Fibroblast of lung (primary cell): ENCODE measurements around the gene BAG1. TPM values are rescaled to one million over a fixed set of nuclear protein-coding genes. Genes with fewer than 3 reads are reported as not detected.

Source experiments
- DNase-seq, 2 donors: peaks; one replicate each; pipeline versions ENCODE4 v3.0.0 to v3.0.0-alpha.2; 2010; ENCODE audit warnings: low read depth in 2 of 2
- H2AFZ ChIP-seq: 2 replicates; pipeline ENCODE4 v1.5.1; 2012; ENCODE audit warnings: low read length, control low read depth, inconsistent platforms
- H3K27ac ChIP-seq: 2 replicates; pipeline ENCODE4 v1.5.1; 2011; ENCODE audit warnings: low read length, control low read depth; ENCODE audit not compliant: insufficient read depth
- H3K27me3 ChIP-seq: 2 replicates; pipeline ENCODE4 v1.5.1; 2011; ENCODE audit warnings: mild to moderate bottlenecking, low read length; ENCODE audit not compliant: control insufficient read depth, insufficient read depth
- H3K36me3 ChIP-seq: 2 replicates; pipeline ENCODE4 v1.5.1; 2011; ENCODE audit warnings: low read length; ENCODE audit not compliant: control insufficient read depth, insufficient read depth
- H3K4me1 ChIP-seq: 2 replicates; pipeline ENCODE4 v1.5.1; 2011; ENCODE audit warnings: low read length; ENCODE audit not compliant: control insufficient read depth, insufficient read depth; ENCODE audit errors: extremely low read depth
- H3K4me2 ChIP-seq: 2 replicates; pipeline ENCODE4 v1.5.1; 2011; ENCODE audit warnings: low read length, control low read depth; ENCODE audit not compliant: insufficient read depth; ENCODE audit errors: extremely low read depth
- H3K4me3 ChIP-seq, 4 experiments: fragments of 200-600 bp in 1 of 4; sonication (generic) in 1 of 4; replicated peaks in 1 of 4; 2 replicates each; pipeline ENCODE4 v1.5.1; 2011 to 2016; ENCODE audit warnings: low read length in 4 of 4, low read depth in 3 of 4, mild to moderate bottlenecking in 3 of 4, control low read depth in 2 of 4, inconsistent platforms in 1 of 4, mixed read lengths in 1 of 4; ENCODE audit not compliant: insufficient read depth in 1 of 4; ENCODE audit errors: control extremely low read depth in 1 of 4
- H3K79me2 ChIP-seq: 2 replicates; pipeline ENCODE4 v1.5.1; 2012; ENCODE audit warnings: mild to moderate bottlenecking, low read length, inconsistent platforms; ENCODE audit not compliant: control insufficient read depth, insufficient read depth
- H3K9ac ChIP-seq: 2 replicates; pipeline ENCODE4 v1.5.1; 2011; ENCODE audit warnings: mild to moderate bottlenecking, low read length, control low read depth; ENCODE audit not compliant: insufficient read depth
- H3K9me3 ChIP-seq: 2 replicates; pipeline ENCODE4 v1.5.1; 2012; ENCODE audit warnings: low read depth, low read length; ENCODE audit not compliant: control insufficient read depth, insufficient read depth
- H4K20me1 ChIP-seq: 2 replicates; pipeline ENCODE4 v1.5.1; 2011; ENCODE audit warnings: low read length; ENCODE audit not compliant: control insufficient read depth, insufficient read depth; ENCODE audit errors: extremely low read depth
- CTCF ChIP-seq, 2 donors: IDR thresholded peaks in 1 of 2; conservative IDR thresholded peaks in 1 of 2; 1 replicate in 1 of 2; 2 replicates in 1 of 2; pipeline ENCODE4 v1.5.1; 2011 to 2012; ENCODE audit warnings: low read length in 2 of 2, control low read depth in 1 of 2, inconsistent platforms in 1 of 2, low read depth in 1 of 2, mild to moderate bottlenecking in 1 of 2
- EZH2 ChIP-seq: IDR thresholded peaks from 2 replicates; pipeline ENCODE4 v1.5.1; 2012; ENCODE audit warnings: low read length, control low read depth, mild to moderate bottlenecking; ENCODE audit errors: missing control alignments
- polyA plus RNA-seq, 2 donors: library from polyadenylated mRNA; depleted of rRNA in 1 of 2; stranded (reverse) in 1 of 2; unstranded in 1 of 2; fragments of >200 nt; gene quantifications; 2 replicates each; pipeline ENCODE4 v1.2.1, GENCODE V29; 2011 to 2012; ENCODE audit warnings: missing spikeins in 1 of 2
- total RNA-seq: library from RNA; depleted of rRNA; stranded (reverse); fragments of >200 nt; gene quantifications from 2 replicates; pipeline ENCODE4 v1.2.1, GENCODE V29; 2014

BAG1 gene
- total and polyA plus RNA-seq, 2 donors (not counting 1 experiment from before 2014, with no cell fraction given) = 19.2 to 30.4 TPM

- no peak for DNase-seq
Observed at GRCh38 chr9:33309903-33310302, 45.4 kb upstream of the BAG1 start.

GRCh38 chr9:33307067-33307466 is 42.6 kb upstream of the BAG1 start:
- H2AFZ ChIP-seq = no peak overlapping the region
- no peaks in the 10 kb centered on the region for H3K9me3 ChIP-seq
- peaks cover 21% of the 10 kb centered on the region for H3K36me3 ChIP-seq
- H3K27ac ChIP-seq = no peak overlapping the region
- no peak overlapping the region for H3K4me3 ChIP-seq
- peaks cover 2% of the 10 kb centered on the region for H3K79me2 ChIP-seq
- no peak overlapping the region for H3K4me2 ChIP-seq
- H3K27me3 ChIP-seq = no peaks in the 10 kb centered on the region
- H3K4me1 ChIP-seq = no peaks in the 10 kb centered on the region
- TF ChIP-seq CTCF (conservative IDR thresholded peaks at IDR 0.05 in 1 of 2, IDR thresholded peaks at IDR 0.05 in 1 of 2; ENCODE audit: low read depth in 1 of 2, low read length in 2 of 2) (no peak), EZH2 (no peak)
- no peaks in the 10 kb centered on the region for H4K20me1 ChIP-seq
- H3K9ac ChIP-seq = no peak overlapping the region
- DNase-seq = peak in 1 of 2 donors; percentile 73

More at GRCh38 chr9:33309903-33310302, 45.4 kb upstream of the BAG1 start:
- Histone ChIP-seq H3K79me2 (no peaks in the 10 kb centered on the region), H3K4me2 (no peak overlapping the region), H4K20me1 (no peaks in the 10 kb centered on the region), H3K9ac (no peak overlapping the region), H3K27ac (no peak overlapping the region), H3K4me3 (no peak overlapping the region), H2AFZ (no peak overlapping the region), H3K27me3 (no peaks in the 10 kb centered on the region), H3K36me3 (peaks cover 17% of the 10 kb centered on the region), H3K9me3 (no peaks in the 10 kb centered on the region), H3K4me1 (no peaks in the 10 kb centered on the region)
- TF ChIP-seq CTCF (conservative IDR thresholded peaks at IDR 0.05 in 1 of 2, IDR thresholded peaks at IDR 0.05 in 1 of 2; ENCODE audit: low read depth in 1 of 2, low read length in 2 of 2) (no peak), EZH2 (no peak)

- Histone ChIP-seq H3K4me3 (no peak overlapping the region), H3K4me1 (no peaks in the 10 kb centered on the region), H3K4me2 (no peak overlapping the region), H4K20me1 (no peaks in the 10 kb centered on the region), H3K27me3 (no peaks in the 10 kb centered on the region), H2AFZ (no peak overlapping the region), H3K27ac (no peak overlapping the region), H3K36me3 (peaks cover 21% of the 10 kb centered on the region), H3K9me3 (no peaks in the 10 kb centered on the region), H3K9ac (no peak overlapping the region), H3K79me2 (peaks cover 2% of the 10 kb centered on the region)
- TF ChIP-seq CTCF (conservative IDR thresholded peaks at IDR 0.05 in 1 of 2, IDR thresholded peaks at IDR 0.05 in 1 of 2; ENCODE audit: low read depth in 1 of 2, low read length in 2 of 2) (no peak), EZH2 (no peak)
- DNase-seq = no peak
Observed at GRCh38 chr9:33306037-33306436, 41.5 kb upstream of the BAG1 start.
